SU-DHL-6 (cell line): ENCODE results near the gene CLDN16.

Experiments used
- H2AFZ ChIP-seq: fragments of 200-600 bp; sonication (generic); 2 replicates; pipeline ENCODE4 v1.6.1; 2014; ENCODE audit warnings: low read depth, mild to moderate bottlenecking, moderate library complexity, mixed read lengths, antibody characterized with exemption, low read length; ENCODE audit not compliant: severe bottlenecking
- H3F3A ChIP-seq: fragments of 200-600 bp; shearing (Covaris generic); 2 replicates; pipeline ENCODE4 v1.6.0; 2016; ENCODE audit warnings: antibody characterized with exemption, mild to moderate bottlenecking; ENCODE audit not compliant: insufficient read depth
- H3K27ac ChIP-seq: fragments of 200-600 bp; sonication (generic); 2 replicates; pipeline ENCODE4 v1.5.1; 2016; ENCODE audit warnings: low read depth, mild to moderate bottlenecking, low read length, moderate library complexity, mixed read lengths
- H3K27me3 ChIP-seq: fragments of 200-600 bp; sonication (generic), shearing (Covaris generic); 2 replicates; pipeline ENCODE4 v1.6.0; 2014; ENCODE audit warnings: mild to moderate bottlenecking, low read length
- H3K36me3 ChIP-seq: fragments of 200-600 bp; sonication (generic); 2 replicates; pipeline ENCODE4 v1.6.1; 2014; ENCODE audit warnings: mild to moderate bottlenecking, low read length, mixed read lengths
- H3K4me2 ChIP-seq: fragments of 300-600, 200-600 bp; shearing (Covaris generic), sonication (generic); 2 replicates; pipeline ENCODE4 v1.6.0; 2014; ENCODE audit warnings: low read length, low read depth, mild to moderate bottlenecking; ENCODE audit not compliant: poor library complexity, severe bottlenecking
- H3K4me3 ChIP-seq: fragments of 200-600 bp; sonication (generic); 2 replicates; pipeline ENCODE4 v1.5.1; 2014; ENCODE audit warnings: antibody characterized with exemption, low read length, mild to moderate bottlenecking, mixed read lengths; ENCODE audit not compliant: insufficient read depth, poor library complexity, severe bottlenecking
- H3K79me2 ChIP-seq: fragments of 200-600 bp; sonication (generic); 2 replicates; pipeline ENCODE4 v1.6.1; 2014; ENCODE audit warnings: mild to moderate bottlenecking, low read length, moderate library complexity; ENCODE audit not compliant: insufficient read depth
- H3K9ac ChIP-seq: fragments of 200-600 bp; sonication (generic); 2 replicates; pipeline ENCODE4 v1.7.0; 2014; ENCODE audit warnings: mild to moderate bottlenecking, low read length
- H3K9me2 ChIP-seq: fragments of 200-600 bp; sonication (generic); replicated peaks from 2 replicates; pipeline ENCODE4 v1.6.1; 2014; ENCODE audit warnings: low read length; ENCODE audit not compliant: insufficient read depth
- H3K9me3 ChIP-seq: fragments of 200-600 bp; sonication (generic); 2 replicates; pipeline ENCODE4 v1.6.1; 2014; ENCODE audit warnings: low read length, mixed read lengths; ENCODE audit not compliant: insufficient read depth
- H4K20me1 ChIP-seq: fragments of 200-600 bp; sonication (generic); 2 replicates; pipeline ENCODE4 v1.6.1; 2014; ENCODE audit warnings: low read depth, mild to moderate bottlenecking, antibody characterized with exemption, low read length, moderate library complexity, mixed read lengths
- CTCF ChIP-seq: fragments of 200-600 bp; sonication (generic); IDR thresholded peaks from one replicate; pipeline ENCODE4 v1.5.1; 2017; ENCODE audit warnings: antibody characterized with exemption, mild to moderate bottlenecking, low read length, moderate library complexity; ENCODE audit not compliant: insufficient read depth, poor library complexity, severe bottlenecking
- EZH2phosphoT487 ChIP-seq: fragments of 200-600 bp; sonication (generic), shearing (Covaris generic); conservative IDR thresholded peaks from 2 replicates; pipeline ENCODE4 v1.6.1; 2018; ENCODE audit warnings: mild to moderate bottlenecking, antibody characterized with exemption, low read length, moderate library complexity, mixed read lengths

The CLDN16 gene

GRCh38 chr3:190346541-190346940 lies 41.4 kb upstream of the CLDN16 start:
- no peaks in the 10 kb centered on the region for H3K36me3 ChIP-seq
- H3K27me3 ChIP-seq = no peaks in the 10 kb centered on the region
- no peak overlapping the region for H3K9ac ChIP-seq
- H3K4me3 ChIP-seq = no peak overlapping the region
- no peaks in the 10 kb centered on the region for H3K9me2 ChIP-seq
- no peak overlapping the region for H3K27ac ChIP-seq
- no peaks in the 10 kb centered on the region for H3K9me3 ChIP-seq
- H3F3A ChIP-seq = no peaks in the 10 kb centered on the region
- no peak for TF ChIP-seq CTCF
- no peak for TF ChIP-seq EZH2phosphoT487
- H4K20me1 ChIP-seq = no peaks in the 10 kb centered on the region
- H3K4me2 ChIP-seq = no peak overlapping the region
- no peaks in the 10 kb centered on the region for H3K79me2 ChIP-seq
- no peak overlapping the region for H2AFZ ChIP-seq

GRCh38 chr3:190352861-190353457 lies 35.0 kb upstream of the CLDN16 start:
- H3K9me2 ChIP-seq = no peaks in the 10 kb centered on the region
- no peaks in the 10 kb centered on the region for H4K20me1 ChIP-seq
- H3K27me3 ChIP-seq = no peaks in the 10 kb centered on the region
- no peaks in the 10 kb centered on the region for H3K9me3 ChIP-seq
- no peak overlapping the region for H2AFZ ChIP-seq
- TF ChIP-seq EZH2phosphoT487 (no peak), CTCF (no peak)
- no peak overlapping the region for H3K9ac ChIP-seq
- no peaks in the 10 kb centered on the region for H3K79me2 ChIP-seq
- H3K4me3 ChIP-seq = no peak overlapping the region
- no peak overlapping the region for H3K4me2 ChIP-seq
- H3K36me3 ChIP-seq = no peaks in the 10 kb centered on the region
- H3K27ac ChIP-seq = no peak overlapping the region
- H3F3A ChIP-seq = no peaks in the 10 kb centered on the region

- Histone ChIP-seq H4K20me1 (no peaks in the 10 kb centered on the region), H2AFZ (no peak overlapping the region), H3K27ac (no peak overlapping the region), H3K9me3 (no peaks in the 10 kb centered on the region), H3K27me3 (no peaks in the 10 kb centered on the region), H3K36me3 (no peaks in the 10 kb centered on the region), H3F3A (no peaks in the 10 kb centered on the region), H3K4me2 (no peak overlapping the region), H3K79me2 (no peaks in the 10 kb centered on the region), H3K9me2 (no peaks in the 10 kb centered on the region), H3K4me3 (no peak overlapping the region), H3K9ac (no peak overlapping the region)
- TF ChIP-seq CTCF = no peak
- no peak for TF ChIP-seq EZH2phosphoT487
Observed at GRCh38 chr3:190356246-190356645, 31.7 kb upstream of the CLDN16 start.
